GM23338 (cell line): ENCODE data around the gene NPHP1. TPM values are rescaled to one million over a fixed set of nuclear protein-coding genes. Genes with fewer than 3 reads are reported as not detected.

Source experiments
- ATAC-seq: fragments of 200-7000 bp; cut with Tn5 transposase; 3 replicates; pipeline ENCODE4 v1.9.1; 2020
- DNase-seq: peaks from one replicate; pipeline ENCODE4 v3.0.0-alpha.2; 2015; ENCODE audit warnings: low spot score
- H2AFZ ChIP-seq: fragments of 200-600 bp; sonication (generic); 2 replicates; pipeline ENCODE4 v1.8.0; 2016; ENCODE audit warnings: antibody characterized with exemption, mild to moderate bottlenecking, moderate library complexity
- H3F3A ChIP-seq: fragments of 200-600 bp; sonication (generic); replicated peaks from 2 replicates; pipeline ENCODE4 v1.8.0; 2017; ENCODE audit warnings: antibody characterized with exemption, mixed run types, low read depth
- H3K27ac ChIP-seq: fragments of 200-600 bp; sonication (generic); 2 replicates; pipeline ENCODE4 v1.6.1; 2016; ENCODE audit warnings: low read depth
- H3K27me3 ChIP-seq: fragments of 200-600 bp; sonication (generic); 2 replicates; pipeline ENCODE4 v1.8.0; 2016; ENCODE audit warnings: mild to moderate bottlenecking, mixed run types, moderate library complexity; ENCODE audit not compliant: insufficient read depth
- H3K36me3 ChIP-seq: fragments of 200-600 bp; sonication (generic); 2 replicates; pipeline ENCODE4 v1.8.0; 2016; ENCODE audit warnings: mild to moderate bottlenecking; ENCODE audit not compliant: insufficient read depth
- H3K4me1 ChIP-seq: fragments of 200-600 bp; sonication (generic); 2 replicates; pipeline ENCODE4 v1.8.0; 2016; ENCODE audit warnings: mild to moderate bottlenecking, moderate library complexity; ENCODE audit not compliant: insufficient read depth
- H3K4me2 ChIP-seq: fragments of 200-600 bp; sonication (generic); 2 replicates; pipeline ENCODE4 v1.7.1; 2017; ENCODE audit warnings: mixed run types
- H3K4me3 ChIP-seq: fragments of 200-600 bp; sonication (generic); 2 replicates; pipeline ENCODE4 v1.6.1; 2016; ENCODE audit warnings: mixed run types
- H3K79me2 ChIP-seq: fragments of 200-600 bp; sonication (generic); replicated peaks from 2 replicates; pipeline ENCODE4 v1.8.0; 2017; ENCODE audit warnings: mild to moderate bottlenecking; ENCODE audit not compliant: insufficient read depth
- H3K9me2 ChIP-seq: fragments of 200-600 bp; sonication (generic); 2 replicates; pipeline ENCODE4 v1.8.0; 2017; ENCODE audit not compliant: insufficient read depth
- H4K20me1 ChIP-seq: fragments of 200-600 bp; sonication (generic); replicated peaks from 2 replicates; pipeline ENCODE4 v1.8.0; 2017; ENCODE audit warnings: mild to moderate bottlenecking; ENCODE audit not compliant: insufficient read depth
- H3K27ac Mint-ChIP-seq: 2 replicates; pipeline ENCODE4 v1.8.0; 2020; ENCODE audit warnings: inconsistent platforms, mild to moderate bottlenecking, moderate library complexity, mixed read lengths
- H3K27me3 Mint-ChIP-seq: 3 replicates; pipeline ENCODE4 v1.8.0; 2022; ENCODE audit warnings: low read depth, mild to moderate bottlenecking, moderate library complexity, mixed read lengths, inconsistent platforms; ENCODE audit not compliant: insufficient read depth, poor library complexity
- H3K36me3 Mint-ChIP-seq: 3 replicates; pipeline ENCODE4 v1.8.0; 2021; ENCODE audit warnings: low read depth, mild to moderate bottlenecking, inconsistent platforms, moderate library complexity, mixed read lengths
- H3K4me1 Mint-ChIP-seq: 3 replicates; pipeline ENCODE4 v1.8.0; 2020; ENCODE audit warnings: mild to moderate bottlenecking, inconsistent platforms, mixed read lengths
- H3K4me3 Mint-ChIP-seq: 3 replicates; pipeline ENCODE4 v1.8.0; 2021; ENCODE audit warnings: moderate library complexity, mild to moderate bottlenecking, inconsistent platforms, mixed read lengths
- H3K9me3 Mint-ChIP-seq: 3 replicates; pipeline ENCODE4 v1.8.0; 2020; ENCODE audit warnings: moderate library complexity, mild to moderate bottlenecking, inconsistent platforms, mixed read lengths
- CREB1 ChIP-seq: fragments of 250-450 bp; sonication (Bioruptor Pico); IDR thresholded peaks from 2 replicates; pipeline ENCODE4 v1.5.0; 2020; ENCODE audit warnings: low read depth, mild to moderate bottlenecking, moderate library complexity
- EZH2 ChIP-seq: fragments of 200-600 bp; sonication (generic); IDR thresholded peaks from one replicate; pipeline ENCODE4 v1.8.0; 2017; ENCODE audit warnings: antibody characterized with exemption, mild to moderate bottlenecking, low read depth; ENCODE audit not compliant: unreplicated experiment
- NANOG ChIP-seq: IDR thresholded peaks from 2 replicates; pipeline ENCODE4 v1.6.1; 2016; ENCODE audit warnings: antibody characterized with exemption, borderline replicate concordance
- POLR2AphosphoS5 ChIP-seq: IDR thresholded peaks from 2 replicates; pipeline ENCODE4 v1.6.1; 2016; ENCODE audit warnings: antibody characterized with exemption, low read depth
- STAT1 ChIP-seq: IDR thresholded peaks from one replicate; pipeline ENCODE4 v1.6.1; 2016; ENCODE audit warnings: antibody characterized with exemption; ENCODE audit not compliant: unreplicated experiment
- ZNF114 ChIP-seq: fragments of 250-450 bp; sonication (Bioruptor Pico); IDR thresholded peaks from 2 replicates; pipeline ENCODE4 v1.5.0; 2020; ENCODE audit warnings: mild to moderate bottlenecking, moderate library complexity
- ZNF331 ChIP-seq: fragments of 250-450 bp; sonication (Bioruptor Pico); IDR thresholded peaks from 2 replicates; pipeline ENCODE4 v1.5.0; 2020; ENCODE audit warnings: low read depth, mild to moderate bottlenecking, moderate library complexity
- polyA plus RNA-seq: library from polyadenylated mRNA; unstranded; fragments of >200 nt; fragmentation: Nextera tagmentation; extraction: Ambion mirVana; gene quantifications from 2 replicates; pipeline ENCODE4 v1.2.1, GENCODE V29; 2016
- total RNA-seq: library from RNA; depleted of rRNA; stranded (reverse); fragments of >200 nt; shearing (Covaris generic); gene quantifications from 2 replicates; pipeline ENCODE4 v1.2.3, GENCODE V29; 2014
- TF ChIP-seq, protein P1 (sequence below), 2 experiments: fragments of 200-600 bp in 1 of 2; sonication (generic) in 1 of 2; conservative IDR thresholded peaks; 2 replicates each; pipeline versions ENCODE4 v1.5.1 to v1.6.1; 2016 to 2017; ENCODE audit warnings: antibody characterized with exemption in 2 of 2, low read depth in 2 of 2, mild to moderate bottlenecking in 2 of 2, moderate library complexity in 1 of 2
- TF ChIP-seq, protein P2 (sequence below): IDR thresholded peaks from one replicate; pipeline ENCODE4 v1.6.1; 2018; ENCODE audit warnings: antibody characterized with exemption; ENCODE audit not compliant: unreplicated experiment
- TF ChIP-seq, protein P3 (sequence below): IDR thresholded peaks from 2 replicates; pipeline ENCODE4 v1.6.1; 2016; ENCODE audit warnings: antibody characterized with exemption

NPHP1 gene
- total and polyA plus RNA-seq, 2 experiments from 2014 or later: 4.6 to 10.0 TPM

DNA sequence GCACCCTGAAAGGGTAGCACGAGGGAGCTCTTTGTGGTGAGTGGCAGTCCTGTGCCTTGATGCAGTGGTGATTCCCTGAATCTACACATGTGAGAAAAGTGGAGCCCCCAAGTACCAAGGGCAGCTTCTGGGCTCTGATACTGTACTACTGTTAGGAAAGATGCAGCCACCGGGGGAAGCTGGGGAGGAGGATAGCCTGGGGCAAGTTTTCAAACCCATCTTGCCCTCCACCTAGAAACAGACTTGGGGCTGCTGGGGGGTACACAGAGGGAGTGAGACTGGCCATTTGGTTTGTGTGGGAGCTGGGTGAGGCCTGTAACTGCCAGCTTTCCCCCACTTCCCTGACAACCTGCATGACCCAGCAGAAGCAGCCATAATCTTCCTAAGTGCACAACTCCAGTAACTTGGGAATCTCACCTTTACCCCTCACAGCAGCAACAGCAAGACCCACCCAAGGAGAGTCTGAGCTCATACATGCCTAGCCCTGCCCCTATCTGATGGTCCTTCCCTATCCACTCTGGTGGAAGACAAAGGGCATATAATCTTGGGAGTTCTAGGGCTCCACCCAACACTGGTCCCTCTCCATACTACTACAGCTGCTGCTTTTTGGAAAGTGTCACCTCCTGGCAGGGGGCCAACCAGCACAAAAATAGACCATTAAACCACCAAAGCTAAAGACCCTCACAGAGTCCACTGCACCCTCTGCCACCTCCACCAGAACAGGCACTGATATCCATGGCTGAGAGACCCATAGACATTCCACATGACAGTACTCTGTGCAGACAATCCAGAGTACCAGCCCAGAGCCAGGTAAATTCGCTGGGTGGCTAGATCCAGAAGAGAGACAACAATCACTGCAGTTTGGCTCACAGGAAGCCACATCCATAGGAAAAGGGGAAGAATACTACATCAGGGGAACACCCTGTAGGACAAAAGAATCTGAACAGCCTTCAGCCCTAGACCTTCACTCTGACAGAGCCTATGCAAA, 97.4 kb downstream of the NPHP1 start (continued):
- no peak for TF ChIP-seq EZH2

DNA sequence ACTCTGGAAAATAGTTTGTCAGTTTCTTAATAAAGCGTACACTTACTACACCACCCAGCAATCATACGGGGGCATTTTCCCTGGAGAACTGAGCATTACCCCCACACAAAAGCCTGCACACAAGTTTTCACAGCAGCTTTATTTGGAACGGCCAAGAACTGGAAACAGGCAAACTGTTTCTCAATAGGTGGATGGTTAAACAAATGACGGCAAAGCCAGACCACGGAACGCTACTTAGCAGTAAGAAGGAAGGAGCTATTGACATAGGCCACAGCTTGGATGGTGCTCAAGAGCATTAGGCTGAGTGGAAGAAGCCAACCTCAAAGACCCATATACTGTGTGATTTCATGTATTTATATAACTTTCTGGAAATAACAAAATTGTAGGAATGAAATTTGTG, 98.2 kb downstream of the NPHP1 start:
- Mint-ChIP-seq H3K27ac (no peak overlapping the region), H3K9me3 (peaks cover 11% of the 10 kb centered on the region; the same call in 2 of the 3 replicates), H3K4me3 (no peak overlapping the region), H3K4me1 (peaks cover 4% of the 10 kb centered on the region; the same call in 2 of the 3 replicates), H3K36me3 (no peaks in the 10 kb centered on the region), H3K27me3 (peaks cover 4% of the 10 kb centered on the region)
- H2AFZ ChIP-seq: no peak overlapping the region
- ATAC-seq: no peak
- H3K27me3 ChIP-seq: no peaks in the 10 kb centered on the region
- no peaks in the 10 kb centered on the region for H3K9me2 ChIP-seq
- no peak overlapping the region for H3K4me2 ChIP-seq
- H3K4me1 ChIP-seq: no peaks in the 10 kb centered on the region
- no peak overlapping the region for H3K4me3 ChIP-seq
- TF ChIP-seq POLR2AphosphoS5: no peak
- H3K36me3 ChIP-seq: no peaks in the 10 kb centered on the region
- no peaks in the 10 kb centered on the region for H4K20me1 ChIP-seq
- H3F3A ChIP-seq: no peaks in the 10 kb centered on the region
- H3K79me2 ChIP-seq: no peaks in the 10 kb centered on the region
- H3K27ac ChIP-seq: no peak overlapping the region
- no peak for DNase-seq

DNA sequence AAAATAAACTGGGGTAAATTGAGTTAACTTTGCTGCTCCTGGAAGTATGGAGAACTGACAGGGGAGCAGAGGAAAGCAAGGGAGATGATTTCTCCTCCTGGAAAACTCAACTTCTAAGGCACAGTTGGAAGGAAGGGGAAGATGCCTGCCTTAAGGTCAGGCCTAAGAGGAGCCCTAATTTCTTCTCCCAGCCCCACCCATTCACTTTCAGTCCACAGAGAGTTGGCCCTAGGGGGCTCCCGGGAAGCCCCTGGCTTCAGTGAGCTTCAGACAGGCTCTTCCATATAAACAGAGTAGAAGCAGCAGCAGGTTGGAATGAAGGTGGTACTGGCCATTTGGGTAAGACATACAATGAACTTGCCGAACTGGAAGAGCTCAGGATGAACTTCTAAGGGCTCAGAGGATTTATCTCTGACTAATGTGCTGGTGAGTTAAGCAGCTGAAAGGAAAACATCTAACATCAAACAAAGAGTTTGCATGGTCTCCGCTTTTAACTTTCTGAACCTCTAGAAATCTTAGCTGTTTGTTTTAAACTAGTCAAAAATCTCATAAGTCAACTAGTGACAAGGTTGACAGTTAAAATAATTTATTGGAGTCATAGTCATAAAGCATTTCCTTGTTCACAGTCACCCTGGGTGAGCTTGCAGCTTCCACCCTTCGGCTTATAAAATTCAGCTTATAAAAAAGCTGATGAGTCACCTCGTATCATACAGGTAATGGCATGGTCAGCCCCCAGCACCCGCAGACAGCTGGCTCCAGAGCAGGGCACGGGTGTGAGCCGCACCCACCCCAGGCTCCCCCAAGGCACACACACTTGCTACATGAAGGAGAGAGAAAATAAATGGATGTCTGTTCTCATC, 99.0 kb downstream of the NPHP1 start:
- Mint-ChIP-seq H3K36me3 (no peaks in the 10 kb centered on the region), H3K27ac (no peak overlapping the region), H3K4me1 (peaks cover 11% of the 10 kb centered on the region; the same call in 2 of the 3 replicates), H3K4me3 (no peak overlapping the region), H3K9me3 (peaks cover 11% of the 10 kb centered on the region; the same call in 2 of the 3 replicates), H3K27me3 (peaks cover 4% of the 10 kb centered on the region)
- Histone ChIP-seq H3K79me2 (no peaks in the 10 kb centered on the region), H3F3A (no peaks in the 10 kb centered on the region), H3K4me1 (no peaks in the 10 kb centered on the region), H3K27me3 (no peaks in the 10 kb centered on the region), H3K9me2 (no peaks in the 10 kb centered on the region), H4K20me1 (no peaks in the 10 kb centered on the region), H3K27ac (no peak overlapping the region), H3K4me2 (no peak overlapping the region), H3K36me3 (no peaks in the 10 kb centered on the region), H2AFZ (no peak overlapping the region), H3K4me3 (no peak overlapping the region)
- ATAC-seq: no peak
- TF ChIP-seq CREB1: no peak
- no peak for TF ChIP-seq NANOG
- no peak for TF ChIP-seq POLR2AphosphoS5
- TF ChIP-seq, protein P1, sequence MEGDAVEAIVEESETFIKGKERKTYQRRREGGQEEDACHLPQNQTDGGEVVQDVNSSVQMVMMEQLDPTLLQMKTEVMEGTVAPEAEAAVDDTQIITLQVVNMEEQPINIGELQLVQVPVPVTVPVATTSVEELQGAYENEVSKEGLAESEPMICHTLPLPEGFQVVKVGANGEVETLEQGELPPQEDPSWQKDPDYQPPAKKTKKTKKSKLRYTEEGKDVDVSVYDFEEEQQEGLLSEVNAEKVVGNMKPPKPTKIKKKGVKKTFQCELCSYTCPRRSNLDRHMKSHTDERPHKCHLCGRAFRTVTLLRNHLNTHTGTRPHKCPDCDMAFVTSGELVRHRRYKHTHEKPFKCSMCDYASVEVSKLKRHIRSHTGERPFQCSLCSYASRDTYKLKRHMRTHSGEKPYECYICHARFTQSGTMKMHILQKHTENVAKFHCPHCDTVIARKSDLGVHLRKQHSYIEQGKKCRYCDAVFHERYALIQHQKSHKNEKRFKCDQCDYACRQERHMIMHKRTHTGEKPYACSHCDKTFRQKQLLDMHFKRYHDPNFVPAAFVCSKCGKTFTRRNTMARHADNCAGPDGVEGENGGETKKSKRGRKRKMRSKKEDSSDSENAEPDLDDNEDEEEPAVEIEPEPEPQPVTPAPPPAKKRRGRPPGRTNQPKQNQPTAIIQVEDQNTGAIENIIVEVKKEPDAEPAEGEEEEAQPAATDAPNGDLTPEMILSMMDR (conservative IDR thresholded peaks at IDR 0.05; ENCODE audit: low read depth in 2 of 2): no peak
- TF ChIP-seq ZNF114 (CRISPR knock-in tag): no peak
- no peak for TF ChIP-seq ZNF331
- TF ChIP-seq, protein P2, sequence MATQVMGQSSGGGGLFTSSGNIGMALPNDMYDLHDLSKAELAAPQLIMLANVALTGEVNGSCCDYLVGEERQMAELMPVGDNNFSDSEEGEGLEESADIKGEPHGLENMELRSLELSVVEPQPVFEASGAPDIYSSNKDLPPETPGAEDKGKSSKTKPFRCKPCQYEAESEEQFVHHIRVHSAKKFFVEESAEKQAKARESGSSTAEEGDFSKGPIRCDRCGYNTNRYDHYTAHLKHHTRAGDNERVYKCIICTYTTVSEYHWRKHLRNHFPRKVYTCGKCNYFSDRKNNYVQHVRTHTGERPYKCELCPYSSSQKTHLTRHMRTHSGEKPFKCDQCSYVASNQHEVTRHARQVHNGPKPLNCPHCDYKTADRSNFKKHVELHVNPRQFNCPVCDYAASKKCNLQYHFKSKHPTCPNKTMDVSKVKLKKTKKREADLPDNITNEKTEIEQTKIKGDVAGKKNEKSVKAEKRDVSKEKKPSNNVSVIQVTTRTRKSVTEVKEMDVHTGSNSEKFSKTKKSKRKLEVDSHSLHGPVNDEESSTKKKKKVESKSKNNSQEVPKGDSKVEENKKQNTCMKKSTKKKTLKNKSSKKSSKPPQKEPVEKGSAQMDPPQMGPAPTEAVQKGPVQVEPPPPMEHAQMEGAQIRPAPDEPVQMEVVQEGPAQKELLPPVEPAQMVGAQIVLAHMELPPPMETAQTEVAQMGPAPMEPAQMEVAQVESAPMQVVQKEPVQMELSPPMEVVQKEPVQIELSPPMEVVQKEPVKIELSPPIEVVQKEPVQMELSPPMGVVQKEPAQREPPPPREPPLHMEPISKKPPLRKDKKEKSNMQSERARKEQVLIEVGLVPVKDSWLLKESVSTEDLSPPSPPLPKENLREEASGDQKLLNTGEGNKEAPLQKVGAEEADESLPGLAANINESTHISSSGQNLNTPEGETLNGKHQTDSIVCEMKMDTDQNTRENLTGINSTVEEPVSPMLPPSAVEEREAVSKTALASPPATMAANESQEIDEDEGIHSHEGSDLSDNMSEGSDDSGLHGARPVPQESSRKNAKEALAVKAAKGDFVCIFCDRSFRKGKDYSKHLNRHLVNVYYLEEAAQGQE: no peak
- no peak for TF ChIP-seq STAT1
- TF ChIP-seq, protein P3, sequence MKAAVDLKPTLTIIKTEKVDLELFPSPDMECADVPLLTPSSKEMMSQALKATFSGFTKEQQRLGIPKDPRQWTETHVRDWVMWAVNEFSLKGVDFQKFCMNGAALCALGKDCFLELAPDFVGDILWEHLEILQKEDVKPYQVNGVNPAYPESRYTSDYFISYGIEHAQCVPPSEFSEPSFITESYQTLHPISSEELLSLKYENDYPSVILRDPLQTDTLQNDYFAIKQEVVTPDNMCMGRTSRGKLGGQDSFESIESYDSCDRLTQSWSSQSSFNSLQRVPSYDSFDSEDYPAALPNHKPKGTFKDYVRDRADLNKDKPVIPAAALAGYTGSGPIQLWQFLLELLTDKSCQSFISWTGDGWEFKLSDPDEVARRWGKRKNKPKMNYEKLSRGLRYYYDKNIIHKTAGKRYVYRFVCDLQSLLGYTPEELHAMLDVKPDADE: no peak
- DNase-seq: no peak
